T-helper 1 cell treated with Interleukin-12 subunit alpha and Interleukin-12 subunit beta and Interleukin-4 antibody, amounts not matched to agents 30 μg/mL and 1 μg/mL, for 36 hours (primary cell): ENCODE measurements around the gene CERT1.

Experiments
- H3K27ac Mint-ChIP-seq: one replicate; pipeline ENCODE4 v1.8.0; 2021; ENCODE audit warnings: mild to moderate bottlenecking, mixed read lengths
- H3K27me3 Mint-ChIP-seq: one replicate; pipeline ENCODE4 v1.8.0; 2021; ENCODE audit warnings: low read depth, mixed read lengths
- H3K36me3 Mint-ChIP-seq: one replicate; pipeline ENCODE4 v1.8.0; 2021; ENCODE audit warnings: low read depth, mixed read lengths
- H3K4me1 Mint-ChIP-seq: one replicate; pipeline ENCODE4 v1.8.0; 2021; ENCODE audit warnings: low read depth, mixed read lengths
- H3K4me3 Mint-ChIP-seq: one replicate; pipeline ENCODE4 v1.8.0; 2021; ENCODE audit warnings: mild to moderate bottlenecking, moderate library complexity, mixed read lengths
- H3K9me3 Mint-ChIP-seq: one replicate; pipeline ENCODE4 v1.8.0; 2021; ENCODE audit warnings: mixed read lengths

Gene CERT1

GRCh38 chr5:75441560-75441959, 69.9 kb downstream of the CERT1 start:
- H3K4me1 Mint-ChIP-seq: no peaks in the 10 kb centered on the region
- peaks cover 15% of the 10 kb centered on the region for H3K36me3 Mint-ChIP-seq
- no peaks in the 10 kb centered on the region for H3K27me3 Mint-ChIP-seq
- peaks cover 23% of the 10 kb centered on the region for H3K9me3 Mint-ChIP-seq
- H3K27ac Mint-ChIP-seq: no peak overlapping the region
- no peak overlapping the region for H3K4me3 Mint-ChIP-seq

GRCh38 chr5:75439276-75439675, 72.2 kb downstream of the CERT1 start:
- H3K27ac Mint-ChIP-seq: no peak overlapping the region
- no peaks in the 10 kb centered on the region for H3K27me3 Mint-ChIP-seq
- peaks cover 10% of the 10 kb centered on the region for H3K36me3 Mint-ChIP-seq
- H3K4me3 Mint-ChIP-seq: no peak overlapping the region
- H3K4me1 Mint-ChIP-seq: no peaks in the 10 kb centered on the region
- H3K9me3 Mint-ChIP-seq: peaks cover 14% of the 10 kb centered on the region

GRCh38 chr5:75438722-75439121, 72.7 kb downstream of the CERT1 start:
- no peak overlapping the region for H3K27ac Mint-ChIP-seq
- H3K9me3 Mint-ChIP-seq: peaks cover 14% of the 10 kb centered on the region
- H3K36me3 Mint-ChIP-seq: peaks cover 10% of the 10 kb centered on the region
- H3K4me1 Mint-ChIP-seq: no peaks in the 10 kb centered on the region
- no peaks in the 10 kb centered on the region for H3K27me3 Mint-ChIP-seq
- H3K4me3 Mint-ChIP-seq: no peak overlapping the region

GRCh38 chr5:75435096-75435495, 76.3 kb downstream of the CERT1 start:
- H3K27ac Mint-ChIP-seq: no peak overlapping the region
- no peaks in the 10 kb centered on the region for H3K27me3 Mint-ChIP-seq
- no peak overlapping the region for H3K4me3 Mint-ChIP-seq
- H3K4me1 Mint-ChIP-seq: no peaks in the 10 kb centered on the region
- H3K36me3 Mint-ChIP-seq: peaks cover 8% of the 10 kb centered on the region
- no peaks in the 10 kb centered on the region for H3K9me3 Mint-ChIP-seq

- Mint-ChIP-seq H3K36me3 (peaks cover 8% of the 10 kb centered on the region), H3K27me3 (no peaks in the 10 kb centered on the region), H3K4me3 (no peak overlapping the region), H3K27ac (no peak overlapping the region), H3K9me3 (no peaks in the 10 kb centered on the region), H3K4me1 (no peaks in the 10 kb centered on the region)
Measured at GRCh38 chr5:75433814-75434506, 77.5 kb downstream of the CERT1 start.

GRCh38 chr5:75414241-75414640, 97.2 kb downstream of the CERT1 start:
- Mint-ChIP-seq H3K27me3 (no peaks in the 10 kb centered on the region), H3K4me1 (no peaks in the 10 kb centered on the region), H3K27ac (no peak overlapping the region), H3K9me3 (no peaks in the 10 kb centered on the region), H3K36me3 (peaks cover 27% of the 10 kb centered on the region), H3K4me3 (no peak overlapping the region)

GRCh38 chr5:75412111-75412990, 99.1 kb downstream of the CERT1 start:
- no peaks in the 10 kb centered on the region for H3K4me1 Mint-ChIP-seq
- no peaks in the 10 kb centered on the region for H3K27me3 Mint-ChIP-seq
- H3K36me3 Mint-ChIP-seq: peaks cover 26% of the 10 kb centered on the region
- H3K27ac Mint-ChIP-seq: no peak overlapping the region
- H3K4me3 Mint-ChIP-seq: no peak overlapping the region
- H3K9me3 Mint-ChIP-seq: no peaks in the 10 kb centered on the region

- no peak overlapping the region for H3K4me3 Mint-ChIP-seq
- peaks cover 20% of the 10 kb centered on the region for H3K36me3 Mint-ChIP-seq
- no peak overlapping the region for H3K27ac Mint-ChIP-seq
- H3K4me1 Mint-ChIP-seq: no peaks in the 10 kb centered on the region
- H3K27me3 Mint-ChIP-seq: no peaks in the 10 kb centered on the region
- no peaks in the 10 kb centered on the region for H3K9me3 Mint-ChIP-seq
Measured at GRCh38 chr5:75405296-75405695, 106.1 kb downstream of the CERT1 start.

- peaks cover 13% of the 10 kb centered on the region for H3K36me3 Mint-ChIP-seq
- H3K27me3 Mint-ChIP-seq: no peaks in the 10 kb centered on the region
- no peaks in the 10 kb centered on the region for H3K4me1 Mint-ChIP-seq
- H3K4me3 Mint-ChIP-seq: no peak overlapping the region
- no peak overlapping the region for H3K27ac Mint-ChIP-seq
- no peaks in the 10 kb centered on the region for H3K9me3 Mint-ChIP-seq
Measured at GRCh38 chr5:75395277-75395676, 116.2 kb downstream of the CERT1 start.

- no peak overlapping the region for H3K27ac Mint-ChIP-seq
- no peaks in the 10 kb centered on the region for H3K27me3 Mint-ChIP-seq
- no peak overlapping the region for H3K4me3 Mint-ChIP-seq
- no peaks in the 10 kb centered on the region for H3K9me3 Mint-ChIP-seq
- peaks cover 21% of the 10 kb centered on the region for H3K36me3 Mint-ChIP-seq
- H3K4me1 Mint-ChIP-seq: peaks cover 11% of the 10 kb centered on the region
Measured at GRCh38 chr5:75389430-75389829, 122.0 kb downstream of the CERT1 start.

- Mint-ChIP-seq H3K27ac (no peak overlapping the region), H3K27me3 (no peaks in the 10 kb centered on the region), H3K9me3 (no peaks in the 10 kb centered on the region), H3K4me3 (no peak overlapping the region), H3K36me3 (peaks cover 25% of the 10 kb centered on the region), H3K4me1 (peaks cover 13% of the 10 kb centered on the region)
Measured at GRCh38 chr5:75387806-75388205, 123.6 kb downstream of the CERT1 start.

- no peak overlapping the region for H3K4me3 Mint-ChIP-seq
- H3K27ac Mint-ChIP-seq: no peak overlapping the region
- H3K4me1 Mint-ChIP-seq: peaks cover 7% of the 10 kb centered on the region
- H3K9me3 Mint-ChIP-seq: no peaks in the 10 kb centered on the region
- peaks cover 25% of the 10 kb centered on the region for H3K36me3 Mint-ChIP-seq
- H3K27me3 Mint-ChIP-seq: no peaks in the 10 kb centered on the region
Measured at GRCh38 chr5:75384218-75384617, 127.2 kb downstream of the CERT1 start.

GRCh38 chr5:75381456-75381855, 130.0 kb downstream of the CERT1 start:
- H3K27ac Mint-ChIP-seq: no peak overlapping the region
- H3K4me1 Mint-ChIP-seq: peaks cover 5% of the 10 kb centered on the region
- H3K9me3 Mint-ChIP-seq: no peaks in the 10 kb centered on the region
- H3K27me3 Mint-ChIP-seq: no peaks in the 10 kb centered on the region
- H3K36me3 Mint-ChIP-seq: peaks cover 17% of the 10 kb centered on the region
- H3K4me3 Mint-ChIP-seq: no peak overlapping the region

- no peaks in the 10 kb centered on the region for H3K9me3 Mint-ChIP-seq
- no peak overlapping the region for H3K27ac Mint-ChIP-seq
- no peaks in the 10 kb centered on the region for H3K27me3 Mint-ChIP-seq
- H3K4me3 Mint-ChIP-seq: no peak overlapping the region
- peaks cover 18% of the 10 kb centered on the region for H3K36me3 Mint-ChIP-seq
- peaks cover 5% of the 10 kb centered on the region for H3K4me1 Mint-ChIP-seq
Measured at GRCh38 chr5:75380099-75380498, 131.3 kb downstream of the CERT1 start.

- Mint-ChIP-seq H3K27ac (no peak overlapping the region), H3K9me3 (no peaks in the 10 kb centered on the region), H3K4me1 (no peaks in the 10 kb centered on the region), H3K4me3 (no peak overlapping the region), H3K36me3 (peaks cover 12% of the 10 kb centered on the region), H3K27me3 (no peaks in the 10 kb centered on the region)
Measured at GRCh38 chr5:75375414-75375813, 136.0 kb downstream of the CERT1 start.
